HEK293T (cell line): Measurements from ENCODE around the gene HS6ST2.

Experiments used
- ARNT ChIP-seq: fragments of 450-650 bp; IDR thresholded peaks from 2 replicates; pipeline ENCODE4 v1.6.1; 2017; ENCODE audit warnings: mild to moderate bottlenecking
- BHLHE40 ChIP-seq: fragments of 450-650 bp; IDR thresholded peaks from 2 replicates; pipeline ENCODE4 v1.6.1; 2016; ENCODE audit warnings: mild to moderate bottlenecking, moderate library complexity, borderline replicate concordance
- ELF4 ChIP-seq: fragments of 450-650 bp; IDR thresholded peaks from 2 replicates; pipeline ENCODE4 v1.6.1; 2017; ENCODE audit warnings: antibody characterized with exemption
- FOXA1 ChIP-seq: fragments of 450-650 bp; IDR thresholded peaks from 2 replicates; pipeline ENCODE4 v1.6.1; 2016; ENCODE audit warnings: mild to moderate bottlenecking
- FOXK2 ChIP-seq: fragments of 450-650 bp; IDR thresholded peaks from 2 replicates; pipeline ENCODE4 v1.6.1; 2016; ENCODE audit warnings: mild to moderate bottlenecking
- FOXM1 ChIP-seq: fragments of 450-650 bp; IDR thresholded peaks from 2 replicates; pipeline ENCODE4 v1.6.1; 2017; ENCODE audit warnings: mild to moderate bottlenecking, borderline replicate concordance
- SP1 ChIP-seq: fragments of 450-650 bp; IDR thresholded peaks from 2 replicates; pipeline ENCODE4 v1.6.1; 2017
- SUZ12 ChIP-seq: fragments of 450-650 bp; IDR thresholded peaks from 2 replicates; pipeline ENCODE4 v1.6.1; 2016; ENCODE audit warnings: mild to moderate bottlenecking
- TARDBP ChIP-seq: fragments of 450-650 bp; IDR thresholded peaks from 2 replicates; pipeline ENCODE4 v1.6.1; 2016
- ZNF384 ChIP-seq: fragments of 450-650 bp; IDR thresholded peaks from 2 replicates; pipeline ENCODE4 v1.6.1; 2016

- no peak for TF ChIP-seq SP1
- no peak for TF ChIP-seq FOXK2
- no peak for TF ChIP-seq ZNF384
- TF ChIP-seq TARDBP, result no peak
- TF ChIP-seq ARNT, result no peak
- TF ChIP-seq SUZ12, result no peak
- TF ChIP-seq FOXA1, result no peak
- no peak for TF ChIP-seq BHLHE40
- no peak for TF ChIP-seq FOXM1
- no peak for TF ChIP-seq ELF4
These were observed 273.2 kb downstream of the HS6ST2 start for GRCh38 chrX:132685276-132685675.
